GM23248 (cell line): ENCODE measurements around the gene RPL31.

Experiments used
- EZH2 ChIP-seq: fragments of 200-600 bp; sonication (generic); IDR thresholded peaks from 2 replicates; pipeline ENCODE4 v1.6.1; 2018; ENCODE audit warnings: antibody characterized with exemption, mild to moderate bottlenecking; ENCODE audit not compliant: insufficient read depth, poor library complexity, severe bottlenecking
- EZH2phosphoT487 ChIP-seq: fragments of 200-600 bp; sonication (generic); IDR thresholded peaks from 2 replicates; pipeline ENCODE4 v1.6.1; 2018; ENCODE audit warnings: antibody characterized with exemption, moderate library complexity, mild to moderate bottlenecking, low read depth; ENCODE audit not compliant: insufficient read depth

DNA sequence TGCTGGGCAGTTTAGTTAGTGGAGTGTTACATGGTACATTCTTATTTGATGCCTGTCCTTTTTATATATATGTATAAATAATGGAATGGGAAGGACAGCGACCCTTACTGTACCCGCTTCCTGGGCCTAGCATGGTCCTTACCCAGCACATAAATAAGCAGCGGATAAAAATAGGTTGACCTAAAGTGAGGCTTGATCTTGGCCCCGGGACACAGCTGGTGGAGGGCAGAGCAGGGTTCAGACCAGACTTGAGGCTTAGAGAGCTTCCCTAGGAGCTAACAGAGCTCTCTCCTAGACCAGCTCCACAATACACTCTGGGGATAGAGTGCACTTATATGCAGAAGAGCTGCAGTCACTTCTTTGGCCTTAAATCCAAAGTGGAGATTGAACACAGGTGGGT is 46.9 kb upstream of the RPL31 start:
- TF ChIP-seq EZH2 (no peak), EZH2phosphoT487 (no peak)
